SK-N-SH treated with all-trans-retinoic acid at 6 μM for 48 hours (cell line): ENCODE results near the gene SART1.

Source experiments
- ESRRG ChIP-seq: fragments of 250-450 bp; sonication (Bioruptor Pico); IDR thresholded peaks from 2 replicates; pipeline ENCODE4 v1.6.1; 2021; ENCODE audit warnings: mild to moderate bottlenecking
- RARB ChIP-seq: fragments of 250-450 bp; sonication (Bioruptor Pico); IDR thresholded peaks from 2 replicates; pipeline ENCODE4 v1.8.0; 2021; ENCODE audit warnings: mild to moderate bottlenecking, moderate library complexity
- SNAI2 ChIP-seq: fragments of 250-450 bp; sonication (Bioruptor Pico); IDR thresholded peaks from 2 replicates; pipeline ENCODE4 v1.5.0; 2020; ENCODE audit warnings: mild to moderate bottlenecking, moderate library complexity
- TCF4 ChIP-seq: fragments of 250-450 bp; sonication (Bioruptor Pico); IDR thresholded peaks from 2 replicates; pipeline ENCODE4 v1.8.0; 2021; ENCODE audit warnings: mild to moderate bottlenecking, moderate library complexity, borderline replicate concordance
- TOX ChIP-seq: fragments of 250-450 bp; sonication (Bioruptor Pico); IDR thresholded peaks from 2 replicates; pipeline ENCODE4 v1.8.0; 2021; ENCODE audit warnings: mild to moderate bottlenecking, moderate library complexity, borderline replicate concordance
- ZNF70 ChIP-seq: fragments of 450-650 bp; formaldehyde crosslinking; IDR thresholded peaks from 2 replicates; pipeline ENCODE4 v1.5.0; 2020; ENCODE audit warnings: mild to moderate bottlenecking, moderate library complexity
- TF ChIP-seq, protein P1 (sequence below): fragments of 250-450 bp; sonication (Bioruptor Pico); IDR thresholded peaks from 2 replicates; pipeline ENCODE4 v1.5.0; 2020; ENCODE audit warnings: mild to moderate bottlenecking, moderate library complexity
- TF ChIP-seq, protein P2 (sequence below): fragments of 250-450 bp; sonication (Bioruptor Pico); IDR thresholded peaks from 2 replicates; pipeline ENCODE4 v1.5.1; 2020; ENCODE audit warnings: low read depth, mild to moderate bottlenecking, moderate library complexity

DNA sequence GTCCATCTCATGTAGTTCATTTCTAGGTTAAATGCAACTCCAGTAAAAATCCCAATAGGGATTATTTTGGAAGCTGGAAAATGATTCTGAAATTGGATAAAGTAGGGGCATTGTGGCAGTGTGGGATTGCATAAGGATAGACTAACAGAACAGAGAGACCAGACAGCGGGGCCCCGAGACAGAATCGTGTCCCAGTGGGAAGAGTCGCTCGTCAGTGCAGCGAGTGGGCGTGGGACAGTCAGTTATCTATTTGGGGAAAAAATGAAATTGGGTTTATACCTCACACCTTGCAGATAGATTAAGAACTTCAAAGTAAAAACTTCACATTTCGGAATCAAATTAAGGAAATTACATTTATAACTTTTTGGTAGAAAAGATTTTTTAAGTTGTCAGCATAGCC lies 10.6 kb downstream of the SART1 start:
- TF ChIP-seq ZNF70 (CRISPR knock-in tag) (no peak), SNAI2 (CRISPR knock-in tag) (no peak), TCF4 (CRISPR knock-in tag) (no peak), RARB (CRISPR knock-in tag) (no peak), ESRRG (no peak), TOX (CRISPR knock-in tag) (no peak)
- TF ChIP-seq, protein P1, sequence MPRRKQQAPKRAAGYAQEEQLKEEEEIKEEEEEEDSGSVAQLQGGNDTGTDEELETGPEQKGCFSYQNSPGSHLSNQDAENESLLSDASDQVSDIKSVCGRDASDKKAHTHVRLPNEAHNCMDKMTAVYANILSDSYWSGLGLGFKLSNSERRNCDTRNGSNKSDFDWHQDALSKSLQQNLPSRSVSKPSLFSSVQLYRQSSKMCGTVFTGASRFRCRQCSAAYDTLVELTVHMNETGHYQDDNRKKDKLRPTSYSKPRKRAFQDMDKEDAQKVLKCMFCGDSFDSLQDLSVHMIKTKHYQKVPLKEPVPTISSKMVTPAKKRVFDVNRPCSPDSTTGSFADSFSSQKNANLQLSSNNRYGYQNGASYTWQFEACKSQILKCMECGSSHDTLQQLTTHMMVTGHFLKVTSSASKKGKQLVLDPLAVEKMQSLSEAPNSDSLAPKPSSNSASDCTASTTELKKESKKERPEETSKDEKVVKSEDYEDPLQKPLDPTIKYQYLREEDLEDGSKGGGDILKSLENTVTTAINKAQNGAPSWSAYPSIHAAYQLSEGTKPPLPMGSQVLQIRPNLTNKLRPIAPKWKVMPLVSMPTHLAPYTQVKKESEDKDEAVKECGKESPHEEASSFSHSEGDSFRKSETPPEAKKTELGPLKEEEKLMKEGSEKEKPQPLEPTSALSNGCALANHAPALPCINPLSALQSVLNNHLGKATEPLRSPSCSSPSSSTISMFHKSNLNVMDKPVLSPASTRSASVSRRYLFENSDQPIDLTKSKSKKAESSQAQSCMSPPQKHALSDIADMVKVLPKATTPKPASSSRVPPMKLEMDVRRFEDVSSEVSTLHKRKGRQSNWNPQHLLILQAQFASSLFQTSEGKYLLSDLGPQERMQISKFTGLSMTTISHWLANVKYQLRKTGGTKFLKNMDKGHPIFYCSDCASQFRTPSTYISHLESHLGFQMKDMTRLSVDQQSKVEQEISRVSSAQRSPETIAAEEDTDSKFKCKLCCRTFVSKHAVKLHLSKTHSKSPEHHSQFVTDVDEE (CRISPR knock-in tag), result no peak
- TF ChIP-seq, protein P2, sequence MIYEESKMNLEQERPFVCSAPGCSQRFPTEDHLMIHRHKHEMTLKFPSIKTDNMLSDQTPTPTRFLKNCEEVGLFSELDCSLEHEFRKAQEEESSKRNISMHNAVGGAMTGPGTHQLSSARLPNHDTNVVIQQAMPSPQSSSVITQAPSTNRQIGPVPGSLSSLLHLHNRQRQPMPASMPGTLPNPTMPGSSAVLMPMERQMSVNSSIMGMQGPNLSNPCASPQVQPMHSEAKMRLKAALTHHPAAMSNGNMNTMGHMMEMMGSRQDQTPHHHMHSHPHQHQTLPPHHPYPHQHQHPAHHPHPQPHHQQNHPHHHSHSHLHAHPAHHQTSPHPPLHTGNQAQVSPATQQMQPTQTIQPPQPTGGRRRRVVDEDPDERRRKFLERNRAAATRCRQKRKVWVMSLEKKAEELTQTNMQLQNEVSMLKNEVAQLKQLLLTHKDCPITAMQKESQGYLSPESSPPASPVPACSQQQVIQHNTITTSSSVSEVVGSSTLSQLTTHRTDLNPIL, result no peak
